ENCODE data around the gene FAM193A.
"Not testable (repeated sequence)": the region's sequence is repeated elsewhere in the genome, so short reads cannot be mapped to it uniquely, and the experiment has no call there.

FAM193A gene

DNA sequence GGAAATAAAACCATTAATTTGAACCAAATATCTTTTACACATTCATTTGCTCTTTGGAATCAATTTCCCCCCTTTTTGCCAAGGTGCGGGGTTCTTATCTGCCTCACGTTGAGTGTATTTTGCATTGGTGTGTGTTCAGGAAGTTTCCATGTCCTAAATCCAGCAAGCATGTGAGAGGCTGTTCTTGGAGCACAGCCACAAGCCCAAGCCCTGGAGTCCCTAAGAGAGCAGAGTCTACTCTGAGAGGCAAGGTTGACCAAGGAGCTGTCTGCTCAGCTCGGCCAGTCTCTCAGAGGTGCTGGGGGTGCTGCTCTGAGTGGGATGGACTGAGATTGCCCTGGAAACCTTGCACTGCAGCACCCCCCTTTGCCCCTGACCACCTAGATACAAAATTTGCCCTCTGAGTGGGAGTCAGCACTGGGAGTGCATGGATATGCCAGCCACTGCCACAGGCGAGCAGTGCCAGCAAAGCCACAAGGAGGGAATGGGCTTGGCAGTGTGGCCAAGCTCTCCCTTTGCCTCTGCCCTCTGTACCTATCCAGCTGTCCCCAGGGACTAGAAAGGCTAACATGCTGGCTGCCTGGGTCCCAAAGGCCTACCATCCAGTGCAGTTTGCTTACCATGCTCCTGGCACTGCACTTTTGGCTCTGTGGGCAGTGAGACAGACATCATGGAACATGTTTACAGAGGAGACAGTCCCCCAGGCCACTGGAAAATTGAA is 20.5 kb upstream of the FAM193A start:
- FAIRE-seq (no peak), DNase-seq (ENCODE audit: insufficient read length, low spot score) (no peak)
- no peak for TF ChIP-seq CTCF (IDR thresholded peaks at IDR 0.05; ENCODE audit: insufficient read depth, missing control alignments)

DNA sequence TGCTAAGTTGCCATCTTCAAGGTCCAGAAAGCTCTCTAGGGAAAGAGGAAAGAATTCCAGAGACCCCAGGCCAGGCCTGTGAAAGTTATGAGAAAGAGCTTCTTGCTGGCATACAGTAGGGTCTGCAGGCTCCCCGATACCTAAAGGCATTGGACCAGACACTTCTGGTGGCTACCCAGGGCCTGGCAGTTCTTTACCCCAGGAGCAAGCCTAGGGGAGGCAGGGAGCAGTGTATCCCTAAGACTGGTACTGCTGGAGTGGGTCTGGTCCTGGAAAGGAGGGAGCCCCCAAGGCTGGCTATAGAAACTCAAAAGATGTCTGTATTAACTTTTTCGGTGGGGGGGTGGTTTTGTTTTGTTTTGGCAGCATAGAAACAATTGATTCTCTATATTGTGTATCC is 19.8 kb upstream of the FAM193A start:
- TF ChIP-seq CTCF (IDR thresholded peaks at IDR 0.05; ENCODE audit: insufficient read depth, missing control alignments): no peak
- DNase-seq (ENCODE audit: insufficient read length, low spot score) (no peak), FAIRE-seq (no peak)

- FAIRE-seq: no peak
- TF ChIP-seq CTCF (IDR thresholded peaks at IDR 0.05; ENCODE audit: insufficient read depth, missing control alignments): no peak
- DNase-seq (ENCODE audit: insufficient read length, low spot score): no peak
These were observed 9.9 kb upstream of the FAM193A start for GRCh38 chr4:2526559-2526958.

DNA sequence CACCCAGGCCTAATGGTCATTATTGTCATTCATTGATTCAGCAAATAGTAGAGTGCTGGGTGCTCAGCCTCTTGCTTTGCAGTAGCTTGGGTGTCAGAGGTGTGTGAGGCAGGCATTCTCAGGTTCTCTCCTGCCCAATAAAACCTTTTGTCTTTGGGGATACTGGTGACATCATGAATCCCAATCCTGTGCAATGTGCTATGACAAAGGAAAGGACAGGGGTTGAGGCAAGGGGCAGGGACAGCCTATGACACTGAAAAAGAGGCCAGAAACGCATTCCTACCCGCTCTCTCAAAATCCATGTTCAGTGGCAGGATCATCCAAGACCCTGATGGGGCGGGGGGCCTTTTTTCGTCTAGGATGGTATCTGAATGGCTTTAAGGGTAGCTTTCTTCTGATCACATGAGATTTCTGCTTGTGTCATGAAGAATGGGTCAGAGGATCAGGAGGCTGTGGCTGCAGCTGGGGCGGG is 1.5 kb upstream of the FAM193A start:
- no peak for DNase-seq (ENCODE audit: insufficient read length, low spot score)
- TF ChIP-seq CTCF (IDR thresholded peaks at IDR 0.05; ENCODE audit: insufficient read depth, missing control alignments): no peak
- FAIRE-seq: no peak

DNA sequence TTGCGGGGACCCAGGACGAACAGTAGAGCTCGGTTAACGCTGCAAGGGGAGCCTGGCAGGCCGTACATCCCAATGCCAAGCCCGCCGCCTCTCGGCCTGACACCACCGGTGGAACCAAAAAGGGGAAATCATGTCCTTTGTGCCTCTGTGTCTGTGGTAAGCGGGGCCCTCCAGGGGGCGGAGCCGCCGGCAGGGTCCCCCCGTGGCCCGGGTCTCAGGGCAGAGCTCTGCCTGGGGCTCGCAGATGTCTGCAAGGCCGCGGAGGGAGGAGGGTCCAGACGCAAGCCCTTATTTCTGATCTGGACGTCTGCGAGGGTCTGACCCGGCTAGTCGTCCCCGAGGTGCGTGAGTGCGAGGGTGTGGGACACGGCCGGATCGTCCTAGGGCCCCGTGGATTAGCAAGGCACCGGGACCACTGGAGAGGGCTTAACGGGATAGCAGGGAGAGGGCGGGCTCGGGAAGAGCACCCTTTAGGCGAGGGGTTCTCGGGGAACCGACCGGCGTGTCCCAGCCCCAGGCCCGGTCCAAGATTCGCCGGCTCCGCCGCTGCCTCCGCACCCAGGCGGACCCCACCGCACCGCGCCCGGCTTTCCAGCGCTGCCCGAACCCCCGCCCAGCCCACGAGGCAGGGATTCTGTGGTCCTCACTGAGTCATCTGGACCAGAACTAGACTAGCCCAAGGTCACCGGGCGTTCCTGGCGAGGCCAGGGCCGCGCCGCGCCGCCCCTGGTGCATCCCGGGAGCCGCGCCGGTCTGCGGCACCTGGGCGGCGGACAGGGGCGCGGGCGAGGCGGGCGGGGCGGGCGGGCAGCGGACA is 863 bp upstream of the FAM193A start:
- DNase-seq (ENCODE audit: insufficient read length, low spot score): no peak
- FAIRE-seq: no peak
- TF ChIP-seq CTCF (IDR thresholded peaks at IDR 0.05; ENCODE audit: insufficient read depth, missing control alignments): no peak

DNA sequence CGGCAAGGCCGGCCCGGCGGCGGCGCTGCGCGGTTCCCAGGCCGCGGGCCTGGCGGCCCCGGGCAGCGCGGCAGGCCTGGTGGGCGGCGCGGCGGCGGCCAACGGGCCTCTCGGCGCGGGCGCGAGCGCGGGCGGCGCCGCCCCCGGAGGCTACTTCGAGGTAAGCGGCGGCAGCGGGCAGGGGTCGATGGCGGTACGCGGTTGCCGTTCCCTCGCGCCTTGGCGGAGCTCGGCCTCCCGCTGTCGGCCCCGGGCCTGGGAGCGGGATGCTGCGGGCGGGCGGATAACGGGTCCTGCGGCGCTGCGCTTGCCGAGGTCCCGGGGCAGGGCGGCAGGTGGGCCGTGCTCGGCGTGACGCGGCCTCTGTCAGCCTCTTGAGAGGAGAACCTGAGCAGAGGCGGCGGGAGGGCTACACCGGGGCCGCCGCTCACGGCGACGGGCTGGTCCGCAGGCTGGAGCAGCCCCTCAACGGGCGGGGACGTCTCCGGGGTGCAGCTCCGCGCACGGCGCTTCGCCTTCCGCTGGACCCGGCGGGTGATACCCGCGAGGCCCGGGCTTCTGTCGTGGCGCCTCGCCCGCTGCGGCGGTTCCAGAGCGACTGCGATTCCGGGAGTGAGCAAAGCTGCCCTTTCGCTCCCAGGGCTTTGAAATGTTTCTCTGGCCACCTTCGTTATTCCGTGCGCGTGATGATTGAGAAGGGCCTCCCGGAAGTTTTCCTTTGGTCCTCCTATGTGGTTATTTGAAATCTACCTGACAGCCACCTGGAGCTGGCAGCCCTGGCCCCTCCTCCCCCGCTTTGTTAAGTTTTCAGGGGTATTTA is 774 bp downstream of the FAM193A start:
- DNase-seq (ENCODE audit: insufficient read length, low spot score) (no peak), FAIRE-seq (no peak)
- no peak for TF ChIP-seq CTCF (IDR thresholded peaks at IDR 0.05; ENCODE audit: insufficient read depth, missing control alignments)

GRCh38 chr4:2543580-2544191 is 7.2 kb downstream of the FAM193A start:
- FAIRE-seq; DNase-seq (ENCODE audit: insufficient read length, low spot score): not testable (repeated sequence)

All from D721Med (cell line).